ENCODE measurements around the gene VSIG1. TPM values are rescaled to one million over a fixed set of nuclear protein-coding genes. Genes with fewer than 3 reads are reported as not detected.

VSIG1 gene
- total and polyA plus RNA-seq, 2 experiments from 2014 or later: 5.2 to 12.8 TPM

DNA sequence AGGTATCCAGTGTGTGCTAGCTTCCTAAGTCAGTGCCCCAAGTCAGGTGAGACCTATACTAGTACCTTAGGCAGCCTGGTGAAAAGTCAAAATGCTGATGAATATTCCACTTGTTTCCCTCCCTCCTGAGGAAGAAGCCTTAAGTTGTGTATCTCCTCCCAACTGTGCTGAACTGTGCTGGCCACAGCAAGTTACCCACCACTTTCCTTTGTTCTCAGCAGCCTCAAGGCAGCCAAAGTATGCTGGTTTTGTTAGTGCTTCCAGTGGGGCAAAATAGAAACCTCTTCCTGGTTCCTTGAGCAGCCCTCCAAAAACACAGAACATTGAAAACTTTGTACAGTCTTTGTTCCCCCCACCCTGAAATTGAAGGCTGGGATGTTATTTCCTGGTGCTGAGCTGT lies 60.6 kb downstream of the VSIG1 start:
- H3K4me3 ChIP-seq: no peak overlapping the region
- H2AFZ ChIP-seq: no peak overlapping the region
- no peaks in the 10 kb centered on the region for H3K9me2 ChIP-seq (replicated peaks; ENCODE audit: insufficient read depth)
- H3K4me2 ChIP-seq: no peak overlapping the region
- no peak overlapping the region for H3K27ac ChIP-seq
- no peaks in the 10 kb centered on the region for H3K9me3 ChIP-seq (ENCODE audit: low read depth)
- no peaks in the 10 kb centered on the region for H3K79me2 ChIP-seq
- no peaks in the 10 kb centered on the region for H3K36me3 ChIP-seq (replicated peaks; ENCODE audit: insufficient read depth, low read depth)
- DNase-seq (ENCODE audit: low spot score): no peak
- H3K4me1 ChIP-seq (ENCODE audit: insufficient read depth): no peaks in the 10 kb centered on the region
- TF ChIP-seq EZH2 (IDR thresholded peaks at IDR 0.05; ENCODE audit: borderline replicate concordance) (no peak), EZH2phosphoT487 (IDR thresholded peaks at IDR 0.05; ENCODE audit: low read depth, severe bottlenecking, unreplicated experiment) (no peak)
- TF ChIP-seq, protein P1, sequence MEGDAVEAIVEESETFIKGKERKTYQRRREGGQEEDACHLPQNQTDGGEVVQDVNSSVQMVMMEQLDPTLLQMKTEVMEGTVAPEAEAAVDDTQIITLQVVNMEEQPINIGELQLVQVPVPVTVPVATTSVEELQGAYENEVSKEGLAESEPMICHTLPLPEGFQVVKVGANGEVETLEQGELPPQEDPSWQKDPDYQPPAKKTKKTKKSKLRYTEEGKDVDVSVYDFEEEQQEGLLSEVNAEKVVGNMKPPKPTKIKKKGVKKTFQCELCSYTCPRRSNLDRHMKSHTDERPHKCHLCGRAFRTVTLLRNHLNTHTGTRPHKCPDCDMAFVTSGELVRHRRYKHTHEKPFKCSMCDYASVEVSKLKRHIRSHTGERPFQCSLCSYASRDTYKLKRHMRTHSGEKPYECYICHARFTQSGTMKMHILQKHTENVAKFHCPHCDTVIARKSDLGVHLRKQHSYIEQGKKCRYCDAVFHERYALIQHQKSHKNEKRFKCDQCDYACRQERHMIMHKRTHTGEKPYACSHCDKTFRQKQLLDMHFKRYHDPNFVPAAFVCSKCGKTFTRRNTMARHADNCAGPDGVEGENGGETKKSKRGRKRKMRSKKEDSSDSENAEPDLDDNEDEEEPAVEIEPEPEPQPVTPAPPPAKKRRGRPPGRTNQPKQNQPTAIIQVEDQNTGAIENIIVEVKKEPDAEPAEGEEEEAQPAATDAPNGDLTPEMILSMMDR (IDR thresholded peaks at IDR 0.05; ENCODE audit: poor library complexity): no peak
- H4K20me1 ChIP-seq (ENCODE audit: insufficient read depth, poor library complexity, severe bottlenecking): no peaks in the 10 kb centered on the region
- H3K27me3 ChIP-seq: no peaks in the 10 kb centered on the region

DNA sequence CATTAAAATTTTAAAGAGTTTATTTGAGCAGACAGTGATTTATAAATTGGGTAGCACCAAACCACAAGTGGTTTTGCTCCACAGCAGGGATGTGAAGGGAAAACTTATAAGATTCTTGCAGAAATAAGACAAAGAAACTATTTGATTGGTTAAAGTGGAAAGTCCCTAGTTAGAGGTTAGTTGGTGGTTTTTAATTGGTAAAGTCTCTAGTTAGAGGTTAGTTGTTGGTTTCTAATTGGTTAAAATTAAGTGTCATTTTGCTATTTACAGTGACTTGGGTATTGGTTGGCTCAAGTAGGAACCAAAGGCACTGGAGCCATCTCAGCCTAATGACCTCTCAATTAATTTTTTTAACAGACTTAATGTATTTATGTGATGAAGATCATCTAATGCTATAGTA lies 69.7 kb downstream of the VSIG1 start:
- Histone ChIP-seq H3K4me2 (no peak overlapping the region), H3K27me3 (no peaks in the 10 kb centered on the region), H3K4me3 (no peak overlapping the region), H3K79me2 (no peaks in the 10 kb centered on the region), H2AFZ (no peak overlapping the region), H3K4me1 (ENCODE audit: insufficient read depth) (no peaks in the 10 kb centered on the region), H3K27ac (no peak overlapping the region), H3K9me3 (ENCODE audit: low read depth) (no peaks in the 10 kb centered on the region), H3K36me3 (replicated peaks; ENCODE audit: insufficient read depth, low read depth) (no peaks in the 10 kb centered on the region), H4K20me1 (ENCODE audit: insufficient read depth, poor library complexity, severe bottlenecking) (no peaks in the 10 kb centered on the region), H3K9me2 (replicated peaks; ENCODE audit: insufficient read depth) (no peaks in the 10 kb centered on the region)
- DNase-seq (ENCODE audit: low spot score): no peak
- no peak for TF ChIP-seq EZH2 (IDR thresholded peaks at IDR 0.05; ENCODE audit: borderline replicate concordance)
- no peak for TF ChIP-seq EZH2phosphoT487 (IDR thresholded peaks at IDR 0.05; ENCODE audit: low read depth, severe bottlenecking, unreplicated experiment)
- TF ChIP-seq, protein P1 (IDR thresholded peaks at IDR 0.05; ENCODE audit: poor library complexity): no peak

DNA sequence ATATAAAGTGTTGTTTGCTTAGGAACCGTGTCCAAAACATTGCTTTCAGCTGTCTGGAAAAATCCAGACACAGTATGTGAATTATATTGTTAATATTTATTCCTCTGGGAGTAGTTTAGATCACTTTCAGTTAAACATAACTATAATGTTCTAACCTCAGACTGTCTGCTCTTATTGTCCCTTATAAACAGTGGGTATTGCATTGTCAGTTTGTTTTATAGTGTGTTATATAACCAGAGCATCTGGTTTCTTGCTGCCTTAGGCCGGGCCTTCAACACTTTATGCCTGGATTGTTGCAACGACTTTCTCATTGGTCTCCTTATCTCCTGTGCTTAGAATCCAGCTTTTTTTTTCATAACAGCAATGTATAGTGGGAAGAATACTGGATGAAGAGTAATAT lies 73.1 kb downstream of the VSIG1 start:
- DNase-seq (ENCODE audit: low spot score): no peak
- no peaks in the 10 kb centered on the region for H3K79me2 ChIP-seq
- H3K4me2 ChIP-seq: no peak overlapping the region
- H3K36me3 ChIP-seq (replicated peaks; ENCODE audit: insufficient read depth, low read depth): no peaks in the 10 kb centered on the region
- H3K9me3 ChIP-seq (ENCODE audit: low read depth): no peaks in the 10 kb centered on the region
- no peak overlapping the region for H3K27ac ChIP-seq
- H3K9me2 ChIP-seq (replicated peaks; ENCODE audit: insufficient read depth): no peaks in the 10 kb centered on the region
- 40% methylated on average over 3 of the region's 3 CpGs for WGBS (ENCODE audit: low lambda C conversion rate, missing lambda C conversion rate)
- H3K4me3 ChIP-seq: no peak overlapping the region
- H3K4me1 ChIP-seq (ENCODE audit: insufficient read depth): no peaks in the 10 kb centered on the region
- H4K20me1 ChIP-seq (ENCODE audit: insufficient read depth, poor library complexity, severe bottlenecking): no peaks in the 10 kb centered on the region
- TF ChIP-seq EZH2phosphoT487 (IDR thresholded peaks at IDR 0.05; ENCODE audit: low read depth, severe bottlenecking, unreplicated experiment): peak; percentile 79
- TF ChIP-seq EZH2 (IDR thresholded peaks at IDR 0.05; ENCODE audit: borderline replicate concordance): no peak
- TF ChIP-seq, protein P1 (IDR thresholded peaks at IDR 0.05; ENCODE audit: poor library complexity): no peak
- no peak overlapping the region for H2AFZ ChIP-seq
- no peaks in the 10 kb centered on the region for H3K27me3 ChIP-seq

DNA sequence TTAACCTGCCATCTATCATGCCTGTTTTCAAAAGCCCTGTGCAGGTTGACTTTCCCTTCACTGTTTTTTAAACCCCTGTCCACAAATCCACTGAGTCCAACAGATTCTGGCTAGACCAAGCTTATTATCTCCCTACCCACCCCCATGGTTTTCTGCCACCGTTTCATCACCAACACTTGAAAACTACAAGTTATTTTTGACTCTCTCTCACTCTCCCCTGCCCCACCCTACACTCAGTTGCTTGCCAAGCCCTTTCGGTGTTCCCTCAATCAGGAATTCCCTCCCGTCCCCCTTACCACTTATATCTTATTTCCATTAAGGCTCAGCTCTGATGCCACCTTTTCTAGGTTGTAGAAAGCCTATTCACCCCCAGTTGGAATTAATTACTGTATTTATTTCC lies 76.4 kb downstream of the VSIG1 start:
- H3K4me3 ChIP-seq: no peak overlapping the region
- 61% methylated on average over 3 of the region's 3 CpGs for WGBS (ENCODE audit: low lambda C conversion rate, missing lambda C conversion rate)
- TF ChIP-seq EZH2 (IDR thresholded peaks at IDR 0.05; ENCODE audit: borderline replicate concordance): no peak
- TF ChIP-seq, protein P1 (IDR thresholded peaks at IDR 0.05; ENCODE audit: poor library complexity): no peak
- no peak for TF ChIP-seq EZH2phosphoT487 (IDR thresholded peaks at IDR 0.05; ENCODE audit: low read depth, severe bottlenecking, unreplicated experiment)
- no peak overlapping the region for H3K27ac ChIP-seq
- no peaks in the 10 kb centered on the region for H3K9me2 ChIP-seq (replicated peaks; ENCODE audit: insufficient read depth)
- no peaks in the 10 kb centered on the region for H3K9me3 ChIP-seq (ENCODE audit: low read depth)
- H3K36me3 ChIP-seq (replicated peaks; ENCODE audit: insufficient read depth, low read depth): no peaks in the 10 kb centered on the region
- H3K27me3 ChIP-seq: no peaks in the 10 kb centered on the region
- no peak for DNase-seq (ENCODE audit: low spot score)
- H3K4me1 ChIP-seq (ENCODE audit: insufficient read depth): no peaks in the 10 kb centered on the region
- no peaks in the 10 kb centered on the region for H3K79me2 ChIP-seq
- no peak overlapping the region for H3K4me2 ChIP-seq
- no peaks in the 10 kb centered on the region for H4K20me1 ChIP-seq (ENCODE audit: insufficient read depth, poor library complexity, severe bottlenecking)
- H2AFZ ChIP-seq: no peak overlapping the region
